H1 (cell line): ENCODE results near the gene HES5. TPM values are rescaled to one million over a fixed set of nuclear protein-coding genes. Genes with fewer than 3 reads are reported as not detected.

Experiments
- CTCF ChIA-PET: fragments of 300-600 bp; sonication (Branson Sonifier 250); formaldehyde crosslinking; loops from one replicate; lab custom pipeline; 2021; ENCODE audit not compliant: partially characterized antibody; lab: Charles Lee
- POLR2A ChIA-PET: fragments of 300-600 bp; sonication (Branson Sonifier 250); formaldehyde crosslinking; loops from one replicate; lab custom pipeline; 2021; ENCODE audit warnings: inconsistent platforms; ENCODE audit not compliant: partially characterized antibody; lab: Charles Lee
- DNase-seq, 2 experiments: peaks; one replicate each; pipeline versions ENCODE4 v3.0.0 to v3.0.0-alpha.2; 2010 to 2022; ENCODE audit warnings: low spot score in 2 of 2, low read depth in 1 of 2, mixed read lengths in 1 of 2
- FAIRE-seq: peaks from 2 replicates; lab custom pipeline; 2011; peaks lifted over from hg19 to GRCh38; lab: Jason Lieb, UNC
- H2AFZ ChIP-seq: 2 replicates; pipeline ENCODE4 v1.8.1; 2012; ENCODE audit warnings: low read length, inconsistent platforms
- H2AK5ac ChIP-seq: 2 replicates; pipeline ENCODE4 v1.6.1; 2013; ENCODE audit warnings: low read depth, low read length
- H2BK120ac ChIP-seq: replicated peaks from 2 replicates; pipeline ENCODE3; 2013; ENCODE audit warnings: low read depth, low read length, inconsistent platforms
- H2BK12ac ChIP-seq: 2 replicates; pipeline ENCODE4 v1.6.1; 2013; ENCODE audit warnings: low read depth, low read length
- H2BK15ac ChIP-seq: 2 replicates; pipeline ENCODE4 v1.6.1; 2013; ENCODE audit warnings: low read length
- H2BK20ac ChIP-seq: 2 replicates; pipeline ENCODE4 v1.6.1; 2013; ENCODE audit warnings: low read length
- H2BK5ac ChIP-seq: 2 replicates; pipeline ENCODE4 v1.6.1; 2013; ENCODE audit warnings: low read depth, low read length
- H3K14ac ChIP-seq: 2 replicates; pipeline ENCODE4 v1.6.1; 2013; ENCODE audit warnings: inconsistent platforms; ENCODE audit not compliant: insufficient read length
- H3K18ac ChIP-seq: 2 replicates; pipeline ENCODE4 v1.6.1; 2013; ENCODE audit warnings: low read length; ENCODE audit errors: extremely low read depth
- H3K23ac ChIP-seq: 2 replicates; pipeline ENCODE4 v1.6.1; 2013; ENCODE audit warnings: inconsistent platforms; ENCODE audit not compliant: insufficient read length
- H3K23me2 ChIP-seq: 2 replicates; pipeline ENCODE4 v1.6.1; 2013; ENCODE audit warnings: low read depth, low read length
- H3K27ac ChIP-seq: 2 replicates; pipeline ENCODE4 v1.6.1; 2011; ENCODE audit warnings: low read depth, low read length, inconsistent platforms
- H3K27me3 ChIP-seq, 4 experiments: replicated peaks in 1 of 4; 1 replicate in 1 of 4; 2 replicates in 3 of 4; pipeline versions ENCODE4 v1.6.1 to v1.8.1; 2011 to 2013; ENCODE audit warnings: low read length in 3 of 4, mild to moderate bottlenecking in 3 of 4, inconsistent platforms in 2 of 4, mixed read lengths in 2 of 4, moderate library complexity in 1 of 4; ENCODE audit not compliant: control insufficient read depth in 3 of 4, insufficient read depth in 3 of 4; ENCODE audit errors: extremely low read depth in 1 of 4
- H3K36me3 ChIP-seq, 4 experiments: 2 replicates each; pipeline versions ENCODE4 v1.6.1 to v1.8.1; 2011 to 2013; ENCODE audit warnings: mild to moderate bottlenecking in 4 of 4, low read length in 3 of 4, moderate library complexity in 2 of 4, control low read depth in 1 of 4, inconsistent platforms in 1 of 4; ENCODE audit not compliant: insufficient read depth in 4 of 4, control insufficient read depth in 2 of 4
- H3K4ac ChIP-seq: replicated peaks from 2 replicates; pipeline ENCODE3; 2013; ENCODE audit warnings: low read length, low read depth, mixed read lengths, inconsistent platforms; ENCODE audit not compliant: insufficient read length
- H3K4me1 ChIP-seq, 4 experiments: replicated peaks in 1 of 4; 1 replicate in 1 of 4; 2 replicates in 3 of 4; pipeline versions ENCODE4 v1.6.1 to v1.8.1; 2011 to 2013; ENCODE audit warnings: low read length in 3 of 4, inconsistent platforms in 2 of 4, mixed read lengths in 1 of 4; ENCODE audit not compliant: insufficient read depth in 4 of 4, control insufficient read depth in 3 of 4
- H3K4me2 ChIP-seq, 2 experiments: 2 replicates each; pipeline versions ENCODE4 v1.6.1 to v1.8.1; 2011 to 2013; ENCODE audit warnings: low read depth in 2 of 2, low read length in 2 of 2, control low read depth in 1 of 2, inconsistent platforms in 1 of 2, mild to moderate bottlenecking in 1 of 2; ENCODE audit not compliant: insufficient read depth in 1 of 2
- H3K4me3 ChIP-seq, 4 experiments: fragments of 200-600, 300-600 bp in 1 of 4; sonication (generic), shearing (Covaris generic), sonication (Bioruptor Twin) in 1 of 4; 2 replicates each; pipeline versions ENCODE4 v1.5.1 to v1.8.1; 2011 to 2016; ENCODE audit warnings: low read length in 4 of 4, low read depth in 3 of 4, control low read depth in 2 of 4, inconsistent platforms in 2 of 4, mild to moderate bottlenecking in 2 of 4, mixed read lengths in 1 of 4, moderate library complexity in 1 of 4; ENCODE audit not compliant: insufficient read depth in 2 of 4; ENCODE audit errors: extremely low read depth in 1 of 4
- H3K56ac ChIP-seq: replicated peaks from 2 replicates; pipeline ENCODE3; 2013; ENCODE audit warnings: low read depth, mild to moderate bottlenecking, mixed read lengths, low read length, inconsistent platforms; ENCODE audit not compliant: insufficient read length
- H3K79me1 ChIP-seq: 2 replicates; pipeline ENCODE4 v1.6.1; 2013; ENCODE audit warnings: low read depth, low read length, control low read depth
- H3K79me2 ChIP-seq, 2 experiments: 2 replicates each; pipeline versions ENCODE4 v1.6.1 to v1.8.1; 2012 to 2013; ENCODE audit warnings: low read length in 2 of 2, mild to moderate bottlenecking in 2 of 2, inconsistent platforms in 1 of 2; ENCODE audit not compliant: insufficient read depth in 2 of 2, control insufficient read depth in 1 of 2
- H3K9ac ChIP-seq, 4 experiments: replicated peaks in 1 of 4; 1 replicate in 1 of 4; 2 replicates in 3 of 4; pipeline versions ENCODE4 v1.6.1 to v1.8.1; 2011 to 2013; ENCODE audit warnings: low read depth in 3 of 4, low read length in 3 of 4, control low read depth in 2 of 4, mild to moderate bottlenecking in 2 of 4, moderate library complexity in 2 of 4, inconsistent platforms in 1 of 4; ENCODE audit errors: extremely low read depth in 1 of 4
- H3K9me3 ChIP-seq, 2 experiments: 2 replicates each; pipeline versions ENCODE4 v1.6.1 to v1.8.1; 2012 to 2013; ENCODE audit warnings: mild to moderate bottlenecking in 2 of 2, moderate library complexity in 2 of 2, control low read depth in 1 of 2, inconsistent platforms in 1 of 2, low read depth in 1 of 2, low read length in 1 of 2, mixed read lengths in 1 of 2; ENCODE audit not compliant: insufficient read depth in 2 of 2
- H4K20me1 ChIP-seq, 2 experiments: replicated peaks in 1 of 2; 2 replicates each; pipeline versions ENCODE3 to v1.8.1; 2011 to 2013; ENCODE audit warnings: inconsistent platforms in 2 of 2, low read length in 2 of 2, mild to moderate bottlenecking in 1 of 2; ENCODE audit not compliant: insufficient read depth in 2 of 2, control insufficient read depth in 1 of 2
- H4K5ac ChIP-seq: 2 replicates; pipeline ENCODE4 v1.6.1; 2013; ENCODE audit warnings: low read length, low read depth, mixed read lengths, inconsistent platforms; ENCODE audit not compliant: insufficient read length
- H4K8ac ChIP-seq: 2 replicates; pipeline ENCODE4 v1.8.0; 2013; ENCODE audit warnings: mild to moderate bottlenecking, moderate library complexity, low read length, inconsistent platforms; ENCODE audit not compliant: insufficient read depth; ENCODE audit errors: extremely low read depth
- H4K91ac ChIP-seq: replicated peaks from 2 replicates; pipeline ENCODE3; 2013; ENCODE audit warnings: low read length, mixed read lengths, inconsistent platforms; ENCODE audit not compliant: insufficient read length
- CBX5 ChIP-seq: fragments of 300-800, 300-1000 bp; sonication (generic); IDR thresholded peaks from 2 replicates; pipeline ENCODE4 v1.7.1; 2016; ENCODE audit warnings: antibody characterized with exemption, low read length, low read depth
- CHD2 ChIP-seq: IDR thresholded peaks from 2 replicates; pipeline ENCODE4 v1.6.1; 2012; ENCODE audit warnings: low read length, improper control_type of control experiment
- EGR1 ChIP-seq: IDR thresholded peaks from 2 replicates; pipeline ENCODE4 v1.6.1; 2011; ENCODE audit warnings: low read depth, low read length, borderline replicate concordance
- EZH2 ChIP-seq: fragments of 200-600 bp; sonication (generic); IDR thresholded peaks from 2 replicates; pipeline ENCODE4 v1.7.1; 2012; ENCODE audit warnings: low read depth, mild to moderate bottlenecking, moderate library complexity, low read length, inconsistent platforms; ENCODE audit not compliant: severe bottlenecking
- MAFK ChIP-seq: IDR thresholded peaks from 2 replicates; pipeline ENCODE4 v1.6.1; 2012; ENCODE audit warnings: low read depth, mild to moderate bottlenecking, improper control_type of control experiment, low read length
- RNF2 ChIP-seq: fragments of 200-900, 300-1000 bp; sonication (generic); IDR thresholded peaks from 2 replicates; pipeline ENCODE4 v1.7.1; 2016; ENCODE audit warnings: borderline replicate concordance, low read depth, mild to moderate bottlenecking, antibody characterized with exemption, low read length; ENCODE audit not compliant: poor library complexity, severe bottlenecking; ENCODE audit errors: missing control alignments
- SP4 ChIP-seq: IDR thresholded peaks from 2 replicates; pipeline ENCODE4 v1.6.1; 2012; ENCODE audit warnings: low read length, inconsistent platforms
- WGBS, 2 experiments: shearing (Covaris generic) in 1 of 2; methylation state at CpG; one replicate each; pipeline versions ENCODE4 v1.1.6 to v1.1.7; 2013 to 2015; ENCODE audit warnings: low lambda C conversion rate in 2 of 2, mixed read lengths in 2 of 2, inconsistent platforms in 1 of 2, low coverage in 1 of 2, missing lambda C conversion rate in 1 of 2; ENCODE audit not compliant: insufficient replicate concordance in 2 of 2, insufficient coverage in 1 of 2, insufficient read length in 1 of 2; ENCODE audit errors: extremely low coverage in 1 of 2, missing lambda C conversion rate in 1 of 2; 5-methylcytosine and 5-hydroxymethylcytosine counted together
- polyA plus RNA-seq, 7 experiments: library from polyadenylated mRNA; depleted of rRNA in 3 of 7; stranded (reverse) in 5 of 7; unstranded in 2 of 7; fragments of >200 nt in 5 of 7; fragments of 200-250 nt in 2 of 7; gene quantifications; 1 replicate in 5 of 7; 2 replicates in 1 of 7; 4 replicates in 1 of 7; pipeline versions ENCODE4 v1.2.1 to v1.2.3, GENCODE V29; 2011 to 2013; ENCODE audit warnings: missing spikeins in 2 of 7, mixed read lengths in 2 of 7
- total RNA-seq: library from RNA; stranded (reverse); fragmentation: NEBNext Ultra II Directional; extraction: Animal tissue kit (Norgen Biotek cat#: 25700); gene quantifications from 2 replicates; pipeline ENCODE4 v1.2.1, GENCODE V29; 2021

HES5 gene
- total and polyA plus RNA-seq, 2 of the 8 experiments (the other 6 are each of a cell fraction or from before 2014, with no cell fraction given): 0.22 TPM; not detected in 1

GRCh38 chr1:2479618-2480017, 50.4 kb downstream of the HES5 start:
- Histone ChIP-seq H3K23ac (no peak overlapping the region), H3K79me1 (no peaks in the 10 kb centered on the region), H3K27ac (no peak overlapping the region), H3K79me2 (no peaks in the 10 kb centered on the region), H2AFZ (no peak overlapping the region), H3K23me2 (no peaks in the 10 kb centered on the region; the same call in 1 of the 2 replicates), H4K20me1 (peaks cover 0 to 4% of the 10 kb centered on the region in 2 experiments), H2BK120ac (no peak overlapping the region), H3K56ac (no peak overlapping the region), H3K36me3 (no peaks in the 10 kb centered on the region), H2BK15ac (no peak overlapping the region), H3K9me3 (no peaks in the 10 kb centered on the region), H4K91ac (no peak overlapping the region), H3K4me1 (peaks cover 0 to 2% (median 0%) of the 10 kb centered on the region in 4 experiments; a peak in 1 of 7 replicates), H3K27me3 (no peaks in the 10 kb centered on the region; a peak in 1 of 7 replicates), H4K8ac (no peak overlapping the region), H2AK5ac (no peak overlapping the region), H3K4me2 (no peak overlapping the region), H3K14ac (no peak overlapping the region), H2BK5ac (no peak overlapping the region), H2BK12ac (no peak overlapping the region), H3K4me3 (no peak overlapping the region), H3K4ac (no peak overlapping the region), H2BK20ac (no peak overlapping the region), H3K18ac (no peak overlapping the region), H4K5ac (no peak overlapping the region), H3K9ac (no peak overlapping the region)
- WGBS, 2 experiments: 90% methylated on average over 24 of the region's 28 CpGs; no CpG with 5 or more reads in 1 of the 2 experiments
- CTCF ChIA-PET: interaction anchor here (1.2 to 2.1 kb wide), 5 partner anchors 9 to 58 kb away, joined by 3 to 8 read pairs (median 5); no protein-coding TSS in a partner anchor
- POLR2A ChIA-PET: interaction anchor here (0.5 to 1.5 kb wide), 3 partner anchors 9 to 81 kb away, joined by 3 to 4 read pairs (median 3); no protein-coding TSS in a partner anchor
- DNase-seq (no peak), FAIRE-seq (no peak)
- TF ChIP-seq EZH2: no peak
- no peak for TF ChIP-seq MAFK
- TF ChIP-seq SP4: no peak
- TF ChIP-seq CHD2: no peak
- TF ChIP-seq CBX5: no peak
- no peak for TF ChIP-seq EGR1
- no peak for TF ChIP-seq RNF2
